Osteocyte (in vitro differentiated cells): Measurements from ENCODE around the gene ANKS1B. TPM values are rescaled to one million over a fixed set of nuclear protein-coding genes. Genes with fewer than 3 reads are reported as not detected.

ENCODE experiments used
- DNase-seq: peaks from one replicate; pipeline ENCODE4 v3.0.0; 2021; ENCODE audit warnings: mixed read lengths; ENCODE audit not compliant: unreplicated experiment; ENCODE audit errors: extremely low spot score
- H3K27ac Mint-ChIP-seq: one replicate; pipeline ENCODE4 v1.8.0; 2021; ENCODE audit warnings: mild to moderate bottlenecking, mixed read lengths; ENCODE audit not compliant: unreplicated experiment
- H3K27me3 Mint-ChIP-seq: one replicate; pipeline ENCODE4 v1.8.0; 2021; ENCODE audit warnings: mixed read lengths; ENCODE audit not compliant: unreplicated experiment
- H3K36me3 Mint-ChIP-seq: one replicate; pipeline ENCODE4 v1.8.0; 2021; ENCODE audit warnings: mixed read lengths; ENCODE audit not compliant: unreplicated experiment
- H3K4me1 Mint-ChIP-seq: one replicate; pipeline ENCODE4 v1.8.0; 2021; ENCODE audit warnings: mixed read lengths; ENCODE audit not compliant: unreplicated experiment
- H3K4me3 Mint-ChIP-seq: one replicate; pipeline ENCODE4 v1.8.0; 2021; ENCODE audit warnings: mild to moderate bottlenecking, moderate library complexity, mixed read lengths; ENCODE audit not compliant: unreplicated experiment
- H3K9me3 Mint-ChIP-seq: one replicate; pipeline ENCODE4 v1.8.0; 2021; ENCODE audit warnings: mixed read lengths; ENCODE audit not compliant: unreplicated experiment
- CTCF ChIP-seq: fragments of 200-600 bp; sonication (generic); IDR thresholded peaks from 2 replicates; pipeline ENCODE4 v1.5.0; 2021; ENCODE audit warnings: antibody characterized with exemption, mild to moderate bottlenecking, moderate library complexity
- total RNA-seq: library from RNA; stranded (reverse); gene quantifications from 2 replicates; pipeline ENCODE4 v1.2.1, GENCODE V29; 2021

ANKS1B gene
- total RNA-seq, 1 donor from 2014 or later: 0.70 TPM

GRCh38 chr12:99911081-99911480 lies 73.7 kb downstream of the ANKS1B start:
- no peak for TF ChIP-seq CTCF
- H3K4me1 Mint-ChIP-seq: peaks cover 22% of the 10 kb centered on the region
- H3K9me3 Mint-ChIP-seq: no peaks in the 10 kb centered on the region
- DNase-seq: no peak
- peak overlapping the region; percentile 44 for H3K27ac Mint-ChIP-seq
- H3K27me3 Mint-ChIP-seq: no peaks in the 10 kb centered on the region
- H3K36me3 Mint-ChIP-seq: no peaks in the 10 kb centered on the region
- no peak overlapping the region for H3K4me3 Mint-ChIP-seq

GRCh38 chr12:99910342-99910741 lies 74.4 kb downstream of the ANKS1B start:
- Mint-ChIP-seq H3K36me3 (no peaks in the 10 kb centered on the region), H3K27me3 (no peaks in the 10 kb centered on the region), H3K27ac (no peak overlapping the region), H3K4me3 (no peak overlapping the region), H3K9me3 (no peaks in the 10 kb centered on the region), H3K4me1 (peaks cover 22% of the 10 kb centered on the region)
- TF ChIP-seq CTCF: no peak
- DNase-seq: no peak

GRCh38 chr12:99906786-99907579 lies 77.8 kb downstream of the ANKS1B start:
- peak overlapping the region; percentile 64 for H3K27ac Mint-ChIP-seq
- DNase-seq: no peak
- no peak overlapping the region for H3K4me3 Mint-ChIP-seq

GRCh38 chr12:99901181-99901580 lies 83.6 kb downstream of the ANKS1B start:
- no peaks in the 10 kb centered on the region for H3K9me3 Mint-ChIP-seq
- no peaks in the 10 kb centered on the region for H3K36me3 Mint-ChIP-seq
- TF ChIP-seq CTCF: no peak
- no peaks in the 10 kb centered on the region for H3K4me1 Mint-ChIP-seq
- H3K27ac Mint-ChIP-seq: no peak overlapping the region
- H3K27me3 Mint-ChIP-seq: no peaks in the 10 kb centered on the region
- H3K4me3 Mint-ChIP-seq: no peak overlapping the region
- DNase-seq: no peak

More at GRCh38 chr12:99906786-99907579, 77.8 kb downstream of the ANKS1B start:
- no peak for TF ChIP-seq CTCF
- H3K4me1 Mint-ChIP-seq: peaks cover 21% of the 10 kb centered on the region
- H3K9me3 Mint-ChIP-seq: no peaks in the 10 kb centered on the region
- H3K36me3 Mint-ChIP-seq: no peaks in the 10 kb centered on the region
- H3K27me3 Mint-ChIP-seq: no peaks in the 10 kb centered on the region

- H3K4me1 Mint-ChIP-seq: no peaks in the 10 kb centered on the region
- no peak for TF ChIP-seq CTCF
- no peak overlapping the region for H3K27ac Mint-ChIP-seq
- H3K4me3 Mint-ChIP-seq: no peak overlapping the region
- H3K9me3 Mint-ChIP-seq: no peaks in the 10 kb centered on the region
- no peaks in the 10 kb centered on the region for H3K27me3 Mint-ChIP-seq
- no peaks in the 10 kb centered on the region for H3K36me3 Mint-ChIP-seq
- DNase-seq: no peak
Measured at GRCh38 chr12:99898645-99899044, 86.1 kb downstream of the ANKS1B start.
